ACHN (cell line): Measurements from ENCODE around the gene KCTD2.
"Not testable (repeated sequence)": the region's sequence is repeated elsewhere in the genome, so short reads cannot be mapped to it uniquely, and the experiment has no call there.

Source experiments
- DNase-seq: peaks from one replicate; pipeline ENCODE4 v3.0.0-alpha.2; 2015
- in situ Hi-C: cut with HindIII; loops from 2 replicates; pipeline ENCODE4 v1.10.0; 2017; ENCODE audit warnings: low sequenced_read_pairs, low pct_ligation_motif_present, low pct_unique_long_range_greater_than_20kb

The KCTD2 gene

DNA sequence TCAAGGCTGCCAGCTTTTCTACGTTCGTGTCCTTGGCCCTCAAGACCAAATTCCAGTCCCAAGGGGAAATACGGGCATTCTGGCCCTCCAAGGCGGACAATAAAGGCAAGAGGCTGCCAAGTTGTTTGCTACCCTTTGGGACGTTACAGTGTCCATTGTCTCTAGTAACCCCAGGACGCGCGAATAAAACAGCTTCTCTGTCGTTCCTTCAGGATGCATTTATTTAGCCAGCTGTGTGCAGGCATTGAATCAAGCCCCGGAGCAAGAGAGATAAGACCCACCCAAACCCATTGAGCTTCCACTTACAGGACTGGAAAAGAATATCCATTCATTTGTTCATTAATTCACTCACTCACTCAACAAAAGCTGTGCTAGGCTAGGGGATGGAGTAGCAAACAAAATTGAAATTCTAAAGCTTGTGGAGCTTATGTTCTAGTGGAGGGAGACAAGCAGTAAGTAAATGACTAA lies 33.9 kb upstream of the KCTD2 start:
- no peak for DNase-seq
- in situ Hi-C loops, result no loop called here

DNA sequence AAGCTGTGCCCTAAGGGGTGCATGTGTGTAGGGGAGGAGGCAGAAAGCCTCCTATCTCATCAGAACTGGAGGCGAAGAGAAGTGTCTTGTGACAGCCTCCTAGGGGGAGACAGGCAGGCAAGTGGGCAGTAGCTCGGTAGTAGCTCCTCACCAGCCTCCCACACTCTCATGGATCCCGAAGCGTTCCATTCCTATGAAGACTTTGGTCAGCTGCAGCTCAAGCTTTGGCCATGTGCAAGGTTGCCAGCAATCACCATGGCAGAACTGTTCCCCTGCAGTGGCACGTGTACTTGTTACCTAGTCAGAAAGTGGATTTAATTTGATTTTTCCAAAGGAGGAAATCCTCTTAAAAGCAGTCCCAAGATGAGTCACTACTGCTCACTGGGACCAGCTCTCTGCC lies 27.9 kb upstream of the KCTD2 start:
- DNase-seq, result no peak
- in situ Hi-C loops, result no loop called here

- no peak for DNase-seq
- in situ Hi-C loops, result no loop called here
Observed at GRCh38 chr17:75019710-75020109, 27.3 kb upstream of the KCTD2 start.

- no peak for DNase-seq
- in situ Hi-C loops, result no loop called here
Observed at GRCh38 chr17:75020331-75021110, 26.5 kb upstream of the KCTD2 start.

DNA sequence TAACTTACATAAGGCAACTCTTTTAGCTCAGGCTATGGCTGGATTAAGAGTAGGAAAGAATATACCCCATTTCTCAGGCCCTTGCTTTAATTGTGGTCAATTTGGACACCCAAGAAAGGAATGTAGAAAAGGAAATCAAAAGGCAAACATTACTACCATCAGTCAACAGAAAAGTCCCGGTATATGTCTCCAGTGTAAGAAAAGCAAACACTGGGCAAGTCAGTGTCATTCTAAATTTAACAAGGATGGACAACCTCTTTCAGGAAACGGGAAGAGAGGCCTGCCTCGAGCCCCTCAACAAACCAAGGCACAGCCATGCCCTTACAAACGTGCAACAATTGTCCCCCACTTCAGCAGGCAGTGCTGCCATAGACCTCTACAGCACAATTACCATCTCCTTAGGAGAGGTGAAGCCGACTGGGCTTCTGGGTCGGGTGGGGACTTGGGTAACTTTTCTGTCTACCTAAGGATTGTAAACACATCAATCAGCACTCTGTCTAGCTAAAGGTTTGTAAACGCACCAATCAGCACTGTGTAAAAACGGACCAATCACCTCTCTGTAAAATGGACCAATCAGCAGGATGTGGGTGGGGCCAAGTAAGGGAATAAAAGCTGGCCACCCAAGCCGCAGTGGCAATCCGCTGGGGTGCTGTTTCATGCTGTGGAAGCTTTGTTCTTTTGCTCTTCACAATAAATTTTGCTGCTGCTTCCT lies 22.2 kb upstream of the KCTD2 start:
- in situ Hi-C loops, result no loop called here
- DNase-seq, result no peak

DNA sequence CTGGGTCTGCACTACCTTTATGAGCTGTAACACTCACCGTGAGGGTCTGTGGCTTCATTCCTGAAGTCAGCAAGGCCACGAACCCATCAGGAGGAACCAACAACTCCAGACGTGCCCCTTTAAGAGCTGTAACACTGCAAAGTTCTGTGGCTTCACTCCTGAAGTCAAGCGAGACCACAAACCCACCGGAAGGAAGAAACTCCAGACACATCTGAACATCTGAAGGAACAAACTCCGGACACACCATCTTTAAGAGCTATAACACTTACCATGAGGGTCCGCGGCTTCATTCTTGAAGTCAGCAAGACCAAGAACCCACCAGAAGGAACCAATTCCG lies 21.7 kb upstream of the KCTD2 start:
- in situ Hi-C loops, DNase-seq: not testable (repeated sequence)

GRCh38 chr17:75026650-75027049 lies 20.4 kb upstream of the KCTD2 start:
- DNase-seq, in situ Hi-C loops: not testable (repeated sequence)

- no peak for DNase-seq
- in situ Hi-C loops, result no loop called here
Observed at GRCh38 chr17:75030161-75030560, 16.9 kb upstream of the KCTD2 start.

DNA sequence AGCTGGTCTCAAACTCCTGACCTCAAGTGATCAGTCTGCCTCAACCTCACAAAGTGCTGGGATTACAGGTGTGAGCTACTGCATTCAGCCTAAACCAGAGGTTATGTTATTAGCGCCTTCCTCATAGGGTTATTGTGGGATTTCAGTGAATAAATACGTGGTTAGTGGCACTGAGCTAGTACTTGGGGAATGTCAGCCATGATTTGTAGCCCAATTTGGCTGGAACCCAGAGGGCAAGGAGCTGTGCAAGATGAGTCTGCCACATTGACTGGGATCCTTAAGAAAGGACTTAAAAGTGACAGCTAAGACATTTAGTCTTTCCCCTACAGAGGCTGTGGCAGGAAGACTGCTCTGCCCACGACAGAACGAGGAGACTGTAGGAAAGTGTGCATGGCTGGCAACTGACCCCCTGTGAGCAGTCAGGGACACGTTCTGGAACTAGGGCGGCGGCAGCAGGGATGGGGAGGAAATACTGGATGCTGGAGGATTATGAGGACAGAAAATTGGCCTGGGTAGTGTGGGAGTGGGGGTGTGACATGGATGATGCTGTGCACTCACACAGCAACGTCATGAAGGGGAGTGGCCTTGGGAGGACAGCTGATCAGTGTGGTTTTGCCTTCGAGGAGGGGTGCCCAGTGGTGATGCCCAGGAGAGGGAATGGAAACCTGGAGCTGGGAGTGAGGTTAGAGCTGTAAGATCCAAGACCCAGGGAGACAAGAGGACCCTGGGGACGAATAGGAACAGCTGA lies 14.9 kb upstream of the KCTD2 start:
- DNase-seq, result peak; percentile 79

DNA sequence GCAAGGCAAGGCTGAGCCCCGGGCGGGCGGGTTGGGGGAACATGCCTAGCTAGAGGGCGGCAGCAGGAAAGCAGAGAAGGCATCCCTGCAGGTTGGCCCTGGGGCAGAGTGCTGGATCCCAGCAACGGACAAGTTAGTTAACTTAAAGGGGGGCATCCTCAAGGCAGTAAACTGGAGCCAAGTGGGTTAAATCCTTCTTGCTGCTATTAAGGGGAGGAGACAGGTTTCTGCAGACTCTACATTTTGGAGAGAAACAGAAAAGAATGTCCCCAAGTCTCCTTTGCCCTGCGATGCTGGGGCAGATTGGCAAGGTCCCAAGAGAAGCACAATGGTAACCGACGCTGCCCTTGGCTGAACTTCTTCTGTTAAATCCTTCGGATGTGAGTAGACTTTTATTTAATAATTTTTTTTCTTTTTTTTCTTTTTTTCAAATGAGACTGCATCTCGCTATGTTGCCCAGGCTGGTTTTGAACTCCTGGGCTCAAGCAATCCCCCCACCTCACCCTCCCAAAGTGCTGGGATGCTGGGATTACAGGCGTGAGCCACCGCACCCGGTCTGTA lies 14.2 kb upstream of the KCTD2 start:
- in situ Hi-C loops, result no loop called here
- DNase-seq, result peak; percentile 19

More for the DNA sequence above, 14.9 kb upstream of the KCTD2 start:
- in situ Hi-C loops, result no loop called here

- DNase-seq, result peak; percentile 94
- in situ Hi-C loops, result no loop called here
Observed at GRCh38 chr17:75033346-75034235, 13.4 kb upstream of the KCTD2 start.

DNA sequence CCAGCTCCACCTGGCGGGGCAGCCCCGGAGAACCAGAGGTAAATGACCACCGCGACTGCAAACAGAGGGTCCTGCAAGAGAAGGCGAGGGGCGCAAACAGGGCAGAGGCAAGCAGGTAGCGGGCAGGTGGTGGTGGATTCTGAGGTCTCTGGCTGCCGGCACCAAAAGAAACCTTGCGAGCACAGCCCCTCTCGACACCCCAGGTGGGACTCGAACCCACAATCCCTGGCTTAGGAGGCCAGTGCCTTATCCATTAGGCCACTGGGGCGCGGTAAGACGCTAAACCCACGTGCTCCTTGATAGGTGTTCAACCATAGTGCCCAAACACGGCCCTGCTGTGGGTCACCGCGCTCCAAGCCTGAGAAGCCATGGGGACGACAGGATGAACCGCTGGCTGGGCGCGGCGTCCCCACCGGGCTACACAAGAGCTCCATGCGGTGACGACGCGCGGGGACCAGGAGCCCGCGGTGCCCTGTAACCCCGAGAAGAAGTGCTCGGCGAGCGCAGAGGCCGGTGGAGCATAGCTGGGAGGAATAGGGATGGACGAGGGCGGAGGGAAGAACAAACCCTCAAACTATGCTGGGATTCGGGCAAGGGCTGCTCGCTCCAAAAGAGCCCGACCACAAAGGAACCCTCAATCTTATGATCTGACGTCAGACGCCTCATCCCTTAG lies 12.7 kb upstream of the KCTD2 start:
- in situ Hi-C loops, result no loop called here
- DNase-seq, result peak; percentile 91

DNA sequence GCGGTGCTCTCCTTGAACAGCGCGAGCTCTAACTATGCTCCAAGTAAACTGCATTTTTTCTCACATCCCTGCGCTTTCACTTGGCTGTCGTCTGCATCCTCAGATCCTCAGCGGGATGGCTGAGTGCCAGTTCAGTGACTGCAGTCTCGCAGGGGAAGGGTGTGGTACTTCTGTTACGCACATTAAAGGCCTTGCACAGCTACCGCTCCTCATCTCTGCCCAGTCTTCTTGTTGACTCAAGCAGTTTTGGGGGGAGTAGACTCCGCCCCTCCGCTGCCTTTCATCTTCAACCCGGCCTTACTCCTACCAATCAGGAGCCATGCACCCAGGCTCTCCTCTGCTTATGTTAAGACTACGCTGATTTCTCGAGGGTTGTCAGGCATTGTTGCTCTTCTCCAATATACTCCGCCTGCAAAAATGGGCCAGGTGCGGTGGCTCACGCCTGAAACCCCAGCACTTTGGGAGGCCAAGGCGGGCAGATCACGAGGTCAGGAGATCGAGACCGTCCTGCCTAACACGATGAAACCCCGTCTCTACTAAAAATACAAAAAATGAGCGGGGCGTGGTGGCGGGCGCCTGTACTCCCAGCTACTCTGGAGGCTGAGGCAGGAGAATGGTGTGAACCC lies 10.3 kb upstream of the KCTD2 start:
- no peak for DNase-seq
- in situ Hi-C loops, result no loop called here

- in situ Hi-C loops, result no loop called here
- no peak for DNase-seq
Observed at GRCh38 chr17:75039238-75039637, 7.8 kb upstream of the KCTD2 start.

DNA sequence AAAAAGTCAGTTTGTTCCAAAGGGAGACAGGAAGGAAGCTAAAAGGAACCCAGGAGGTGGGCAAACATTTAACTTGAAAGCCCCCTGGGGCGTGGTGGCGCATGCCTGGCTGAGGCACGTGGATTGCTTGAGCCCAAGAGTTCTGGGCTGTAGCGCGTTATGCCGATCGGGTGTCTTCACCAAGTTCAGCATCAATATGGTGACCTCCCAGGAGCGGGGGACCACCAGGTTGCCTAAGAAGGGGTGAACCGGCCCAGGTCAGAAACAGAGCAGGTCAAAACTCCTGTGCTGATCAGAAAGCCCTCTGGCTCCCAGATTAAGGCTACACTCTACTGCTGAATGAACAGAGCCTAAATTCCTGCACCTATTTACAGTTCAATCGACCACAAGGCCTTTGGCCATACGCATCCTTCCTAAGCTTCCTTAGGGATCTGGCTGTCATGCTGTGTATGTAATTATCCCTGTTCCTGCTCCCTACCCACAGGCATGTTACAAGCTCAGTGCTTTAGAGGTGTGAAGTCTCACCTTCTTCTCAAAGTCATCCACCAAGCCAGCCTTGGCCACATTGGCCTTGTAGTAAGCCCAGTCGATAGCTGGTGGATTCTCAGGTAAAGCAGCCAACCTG lies 5.3 kb upstream of the KCTD2 start:
- in situ Hi-C loops, result no loop called here
- no peak for DNase-seq

- DNase-seq, in situ Hi-C loops: not testable (repeated sequence)
Observed at GRCh38 chr17:75043789-75044188, 3.2 kb upstream of the KCTD2 start.

GRCh38 chr17:75044716-75045115 lies 2.3 kb upstream of the KCTD2 start:
- in situ Hi-C loops, result no loop called here
- DNase-seq, result no peak
